ENCODE measurements around the gene INCA1. TPM values are rescaled to one million over a fixed set of nuclear protein-coding genes. Genes with fewer than 3 reads are reported as not detected.

INCA1 gene
- total RNA-seq, 2 donors from 2014 or later: 0.99 to 1.7 TPM

- no peaks in the 10 kb centered on the region for H3K27me3 Mint-ChIP-seq (ENCODE audit: insufficient read depth)
- Histone ChIP-seq H3K4me1 (ENCODE audit: control insufficient read depth, insufficient read depth, low read length) (no peaks in the 10 kb centered on the region), H3K27me3 (ENCODE audit: control insufficient read depth, insufficient read depth, low read length, poor library complexity, severe bottlenecking) (no peaks in the 10 kb centered on the region), H3K4me3 (ENCODE audit: low read length) (no peak overlapping the region), H3K9ac (ENCODE audit: extremely low read depth, low read length, poor library complexity, severe bottlenecking) (no peak overlapping the region), H3K36me3 (ENCODE audit: control insufficient read depth, insufficient read depth, low read length) (peaks cover 11% of the 10 kb centered on the region), H3K27ac (ENCODE audit: low read depth, low read length) (no peak overlapping the region), H3K9me3 (ENCODE audit: control insufficient read depth, low read length) (no peaks in the 10 kb centered on the region)
- H3K27ac Mint-ChIP-seq: no peak overlapping the region
- 87 to 95% methylated on average over 3 of the region's 3 CpGs for WGBS, 2 experiments (ENCODE audit: insufficient coverage in 1 of 2, insufficient read length in 1 of 2)
- H3K4me3 Mint-ChIP-seq: no peak overlapping the region
- H3K4me1 Mint-ChIP-seq: peaks cover 11% of the 10 kb centered on the region
- DNase-seq: no peak
- peaks cover 26% of the 10 kb centered on the region for H3K36me3 Mint-ChIP-seq (ENCODE audit: low read depth)
- no peaks in the 10 kb centered on the region for H3K9me3 Mint-ChIP-seq
- TF ChIP-seq CTCF (conservative IDR thresholded peaks at IDR 0.05): no peak
Measured at GRCh38 chr17:4958102-4958501, 39.2 kb downstream of the INCA1 start.

GRCh38 chr17:4956493-4957061, 40.7 kb downstream of the INCA1 start:
- Mint-ChIP-seq H3K36me3 (ENCODE audit: low read depth) (peaks cover 23% of the 10 kb centered on the region), H3K4me1 (peaks cover 14% of the 10 kb centered on the region), H3K9me3 (no peaks in the 10 kb centered on the region), H3K27ac (no peak overlapping the region), H3K4me3 (no peak overlapping the region), H3K27me3 (ENCODE audit: insufficient read depth) (no peaks in the 10 kb centered on the region)
- DNase-seq: peak; percentile 93
- H3K27ac ChIP-seq (ENCODE audit: low read depth, low read length): no peak overlapping the region
- H3K4me1 ChIP-seq (ENCODE audit: control insufficient read depth, insufficient read depth, low read length): peaks cover 4% of the 10 kb centered on the region
- H3K36me3 ChIP-seq (ENCODE audit: control insufficient read depth, insufficient read depth, low read length): peaks cover 11% of the 10 kb centered on the region
- WGBS, 2 experiments (ENCODE audit: insufficient coverage in 1 of 2, insufficient read length in 1 of 2): 87 to 96% methylated on average over 8 to 10 of the region's 10 CpGs
- H3K4me3 ChIP-seq (ENCODE audit: low read length): no peak overlapping the region
- peak; percentile 75 for TF ChIP-seq CTCF (conservative IDR thresholded peaks at IDR 0.05)
- no peaks in the 10 kb centered on the region for H3K27me3 ChIP-seq (ENCODE audit: control insufficient read depth, insufficient read depth, low read length, poor library complexity, severe bottlenecking)
- no peak overlapping the region for H3K9ac ChIP-seq (ENCODE audit: extremely low read depth, low read length, poor library complexity, severe bottlenecking)
- H3K9me3 ChIP-seq (ENCODE audit: control insufficient read depth, low read length): no peaks in the 10 kb centered on the region

DNA sequence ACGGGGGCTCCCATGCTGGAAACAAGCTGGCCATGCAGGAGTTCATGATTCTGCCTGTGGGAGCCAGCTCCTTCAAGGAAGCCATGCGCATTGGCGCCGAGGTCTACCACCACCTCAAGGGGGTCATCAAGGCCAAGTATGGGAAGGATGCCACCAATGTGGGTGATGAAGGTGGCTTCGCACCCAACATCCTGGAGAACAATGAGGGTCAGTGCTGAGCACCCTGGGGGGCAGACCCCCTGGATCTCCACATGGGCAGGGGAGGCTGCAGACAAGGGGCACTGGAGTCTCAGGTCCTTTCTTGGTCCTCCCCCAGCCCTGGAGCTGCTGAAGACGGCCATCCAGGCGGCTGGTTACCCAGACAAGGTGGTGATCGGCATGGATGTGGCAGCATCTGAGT, 42.2 kb downstream of the INCA1 start:
- Mint-ChIP-seq H3K27me3 (ENCODE audit: insufficient read depth) (no peaks in the 10 kb centered on the region), H3K4me1 (peaks cover 21% of the 10 kb centered on the region), H3K9me3 (no peaks in the 10 kb centered on the region), H3K4me3 (no peak overlapping the region), H3K36me3 (ENCODE audit: low read depth) (peaks cover 17% of the 10 kb centered on the region), H3K27ac (no peak overlapping the region)
- Histone ChIP-seq H3K4me3 (ENCODE audit: low read length) (no peak overlapping the region), H3K4me1 (ENCODE audit: control insufficient read depth, insufficient read depth, low read length) (peaks cover 9% of the 10 kb centered on the region), H3K36me3 (ENCODE audit: control insufficient read depth, insufficient read depth, low read length) (peaks cover 4% of the 10 kb centered on the region), H3K27ac (ENCODE audit: low read depth, low read length) (no peak overlapping the region), H3K9me3 (ENCODE audit: control insufficient read depth, low read length) (no peaks in the 10 kb centered on the region), H3K9ac (ENCODE audit: extremely low read depth, low read length, poor library complexity, severe bottlenecking) (no peak overlapping the region), H3K27me3 (ENCODE audit: control insufficient read depth, insufficient read depth, low read length, poor library complexity, severe bottlenecking) (no peaks in the 10 kb centered on the region)
- WGBS, 2 experiments (ENCODE audit: insufficient coverage in 1 of 2, insufficient read length in 1 of 2): 96 to 97% methylated on average over 8 of the region's 8 CpGs
- no peak for DNase-seq
- no peak for TF ChIP-seq CTCF (conservative IDR thresholded peaks at IDR 0.05)
